ENCODE results near the gene KIF14.
A peak's percentile ranks its signal among the peaks of the same experiment; 100 is the strongest.

Gene KIF14

GRCh38 chr1:200524092-200524491 is 96.5 kb downstream of the KIF14 start:
- TF ChIP-seq, protein P1, sequence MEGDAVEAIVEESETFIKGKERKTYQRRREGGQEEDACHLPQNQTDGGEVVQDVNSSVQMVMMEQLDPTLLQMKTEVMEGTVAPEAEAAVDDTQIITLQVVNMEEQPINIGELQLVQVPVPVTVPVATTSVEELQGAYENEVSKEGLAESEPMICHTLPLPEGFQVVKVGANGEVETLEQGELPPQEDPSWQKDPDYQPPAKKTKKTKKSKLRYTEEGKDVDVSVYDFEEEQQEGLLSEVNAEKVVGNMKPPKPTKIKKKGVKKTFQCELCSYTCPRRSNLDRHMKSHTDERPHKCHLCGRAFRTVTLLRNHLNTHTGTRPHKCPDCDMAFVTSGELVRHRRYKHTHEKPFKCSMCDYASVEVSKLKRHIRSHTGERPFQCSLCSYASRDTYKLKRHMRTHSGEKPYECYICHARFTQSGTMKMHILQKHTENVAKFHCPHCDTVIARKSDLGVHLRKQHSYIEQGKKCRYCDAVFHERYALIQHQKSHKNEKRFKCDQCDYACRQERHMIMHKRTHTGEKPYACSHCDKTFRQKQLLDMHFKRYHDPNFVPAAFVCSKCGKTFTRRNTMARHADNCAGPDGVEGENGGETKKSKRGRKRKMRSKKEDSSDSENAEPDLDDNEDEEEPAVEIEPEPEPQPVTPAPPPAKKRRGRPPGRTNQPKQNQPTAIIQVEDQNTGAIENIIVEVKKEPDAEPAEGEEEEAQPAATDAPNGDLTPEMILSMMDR (IDR thresholded peaks at IDR 0.05; ENCODE audit: low read depth, low read length): no peak
- no peak for TF ChIP-seq POLR2A (IDR thresholded peaks at IDR 0.05; ENCODE audit: extremely low read depth, insufficient read length)
- TF ChIP-seq, protein P2, sequence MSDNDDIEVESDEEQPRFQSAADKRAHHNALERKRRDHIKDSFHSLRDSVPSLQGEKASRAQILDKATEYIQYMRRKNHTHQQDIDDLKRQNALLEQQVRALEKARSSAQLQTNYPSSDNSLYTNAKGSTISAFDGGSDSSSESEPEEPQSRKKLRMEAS (IDR thresholded peaks at IDR 0.05; ENCODE audit: low read depth, low read length): no peak
- TF ChIP-seq MYC (IDR thresholded peaks at IDR 0.05; ENCODE audit: low read depth, low read length): no peak
- no peak overlapping the region for H3K4me3 ChIP-seq (ENCODE audit: low read depth, low read length)
- DNase-seq (ENCODE audit: low read depth): no peak

GRCh38 chr1:200520735-200521134 is 99.8 kb downstream of the KIF14 start:
- peak; percentile 36 for DNase-seq (ENCODE audit: low read depth)
- H3K4me3 ChIP-seq (ENCODE audit: low read depth, low read length): no peak overlapping the region
- no peak for TF ChIP-seq MYC (IDR thresholded peaks at IDR 0.05; ENCODE audit: low read depth, low read length)
- TF ChIP-seq, protein P2 (IDR thresholded peaks at IDR 0.05; ENCODE audit: low read depth, low read length): no peak
- TF ChIP-seq, protein P1 (IDR thresholded peaks at IDR 0.05; ENCODE audit: low read depth, low read length): no peak
- TF ChIP-seq POLR2A (IDR thresholded peaks at IDR 0.05; ENCODE audit: extremely low read depth, insufficient read length): no peak

DNA sequence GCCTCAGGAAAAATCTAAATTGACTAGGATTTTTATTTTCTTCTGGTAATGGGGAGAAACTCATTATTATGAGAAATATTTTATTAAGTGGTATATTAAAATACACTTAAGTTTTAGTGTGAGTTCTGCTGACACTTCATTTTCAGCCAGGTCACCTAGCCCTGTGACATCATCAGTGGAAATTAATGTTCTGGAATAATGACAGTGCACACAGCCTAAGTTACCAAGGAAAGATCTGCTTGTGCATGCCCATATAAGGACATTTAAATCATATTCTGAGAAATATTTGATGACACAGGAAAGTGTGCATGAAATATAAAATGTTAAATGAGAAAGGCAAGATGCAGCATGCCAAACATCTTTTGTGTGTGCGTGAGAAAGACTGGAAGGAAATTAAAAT is 102.0 kb downstream of the KIF14 start:
- no peak overlapping the region for H3K4me3 ChIP-seq (ENCODE audit: low read depth, low read length)
- TF ChIP-seq MYC (IDR thresholded peaks at IDR 0.05; ENCODE audit: low read depth, low read length) (no peak), POLR2A (IDR thresholded peaks at IDR 0.05; ENCODE audit: extremely low read depth, insufficient read length) (no peak)
- TF ChIP-seq, protein P1 (IDR thresholded peaks at IDR 0.05; ENCODE audit: low read depth, low read length): no peak
- TF ChIP-seq, protein P2 (IDR thresholded peaks at IDR 0.05; ENCODE audit: low read depth, low read length): no peak
- no peak for DNase-seq (ENCODE audit: low read depth)

DNA sequence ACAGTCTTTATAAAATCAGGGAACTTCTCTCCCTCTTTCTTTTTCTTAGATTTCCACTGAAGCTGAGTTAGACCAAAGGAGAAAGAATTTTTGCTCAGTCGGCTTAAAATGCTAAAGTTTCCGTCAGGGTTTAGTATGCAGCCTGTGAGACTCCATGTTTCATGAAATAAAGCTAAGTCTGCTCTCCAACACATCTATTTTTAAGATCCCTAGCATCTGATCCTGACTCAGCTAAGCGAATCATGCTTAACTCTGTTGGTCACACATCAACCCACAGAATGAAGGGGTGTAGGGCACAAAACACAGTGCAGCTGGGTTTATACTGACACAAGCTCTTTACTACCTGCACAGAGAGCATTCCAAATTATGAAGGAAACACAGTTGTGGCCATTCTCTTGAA is 108.4 kb downstream of the KIF14 start:
- TF ChIP-seq MYC (IDR thresholded peaks at IDR 0.05; ENCODE audit: low read depth, low read length): no peak
- TF ChIP-seq POLR2A (IDR thresholded peaks at IDR 0.05; ENCODE audit: extremely low read depth, insufficient read length): no peak
- TF ChIP-seq, protein P2 (IDR thresholded peaks at IDR 0.05; ENCODE audit: low read depth, low read length): no peak
- TF ChIP-seq, protein P1 (IDR thresholded peaks at IDR 0.05; ENCODE audit: low read depth, low read length): no peak
- peak; percentile 11 for DNase-seq (ENCODE audit: low read depth)

GRCh38 chr1:200510228-200510623 is 110.3 kb downstream of the KIF14 start:
- no peak for TF ChIP-seq POLR2A (IDR thresholded peaks at IDR 0.05; ENCODE audit: extremely low read depth, insufficient read length)
- TF ChIP-seq, protein P1 (IDR thresholded peaks at IDR 0.05; ENCODE audit: low read depth, low read length): peak; percentile 85
- peak; percentile 85 for DNase-seq (ENCODE audit: low read depth)
- H3K4me3 ChIP-seq (ENCODE audit: low read depth, low read length): no peak overlapping the region

More for the DNA sequence above, 108.4 kb downstream of the KIF14 start:
- no peak overlapping the region for H3K4me3 ChIP-seq (ENCODE audit: low read depth, low read length)

- no peak overlapping the region for H3K4me3 ChIP-seq (ENCODE audit: low read depth, low read length)
- TF ChIP-seq POLR2A (IDR thresholded peaks at IDR 0.05; ENCODE audit: extremely low read depth, insufficient read length): no peak
- TF ChIP-seq, protein P1 (IDR thresholded peaks at IDR 0.05; ENCODE audit: low read depth, low read length): no peak
- TF ChIP-seq, protein P2 (IDR thresholded peaks at IDR 0.05; ENCODE audit: low read depth, low read length): no peak
- TF ChIP-seq MYC (IDR thresholded peaks at IDR 0.05; ENCODE audit: low read depth, low read length): no peak
- no peak for DNase-seq (ENCODE audit: low read depth)
Measured at GRCh38 chr1:200506471-200506870, 114.1 kb downstream of the KIF14 start.
